Lung (tissue), 12 donors: Measurements from ENCODE around the gene HSD11B1. TPM values are rescaled to one million over a fixed set of nuclear protein-coding genes. Genes with fewer than 3 reads are reported as not detected.

Experiments
- ATAC-seq: fragments of 200-7000 bp; cut with Tn5 transposase; one replicate; pipeline ENCODE4 v1.9.1; 2020; ENCODE audit warnings: moderate number of reproducible peaks; ENCODE audit not compliant: insufficient read depth, low FRiP score
- DNase-seq, 3 donors: peaks; one replicate each; pipeline ENCODE4 v3.0.0-alpha.2; 2013 to 2017
- H3K27ac ChIP-seq, 2 donors: one replicate each; pipeline ENCODE4 v1.5.1; 2013; ENCODE audit warnings: mild to moderate bottlenecking in 2 of 2, moderate library complexity in 2 of 2, control low read depth in 1 of 2, inconsistent platforms in 1 of 2, low read depth in 1 of 2, low read length in 1 of 2
- H3K27me3 ChIP-seq, 3 donors: one replicate each; pipeline ENCODE4 v1.5.1; 2013; ENCODE audit warnings: low read length in 2 of 3; ENCODE audit not compliant: control insufficient read depth in 3 of 3, insufficient read depth in 3 of 3
- H3K36me3 ChIP-seq, 4 donors: one replicate each; pipeline ENCODE4 v1.5.1; 2013; ENCODE audit warnings: low read length in 4 of 4, mild to moderate bottlenecking in 1 of 4, moderate library complexity in 1 of 4; ENCODE audit not compliant: control insufficient read depth in 4 of 4, insufficient read depth in 4 of 4
- H3K4me1 ChIP-seq, 5 donors: one replicate each; pipeline ENCODE4 v1.5.1; 2013; ENCODE audit warnings: low read length in 5 of 5, mild to moderate bottlenecking in 2 of 5, moderate library complexity in 1 of 5; ENCODE audit not compliant: control insufficient read depth in 5 of 5, insufficient read depth in 5 of 5
- H3K4me3 ChIP-seq: one replicate; pipeline ENCODE4 v1.5.1; 2013; ENCODE audit warnings: mild to moderate bottlenecking, control low read depth, moderate library complexity
- H3K9ac ChIP-seq, 2 donors: one replicate each; pipeline ENCODE4 v1.5.1; 2013; ENCODE audit warnings: low read length in 2 of 2, control low read depth in 1 of 2; ENCODE audit not compliant: insufficient read depth in 1 of 2
- H3K9me3 ChIP-seq, 4 donors: one replicate each; pipeline ENCODE4 v1.5.1; 2013; ENCODE audit warnings: low read length in 3 of 4, mild to moderate bottlenecking in 1 of 4, moderate library complexity in 1 of 4; ENCODE audit not compliant: control insufficient read depth in 4 of 4, insufficient read depth in 3 of 4
- CTCF ChIP-seq: IDR thresholded peaks from 2 replicates; pipeline ENCODE4 v1.5.1; 2012; ENCODE audit warnings: mild to moderate bottlenecking; ENCODE audit errors: control extremely low read depth, extremely low read depth
- WGBS, 2 donors: extraction: QIAGEN DNeasy Blood & Tissue Kit; methylation state at CpG; one replicate each; pipeline ENCODE4 v1.1.7; 2013; 5-methylcytosine and 5-hydroxymethylcytosine counted together
- polyA plus RNA-seq, 2 donors: library from polyadenylated mRNA; stranded (reverse); fragments of 200-250 nt; gene quantifications; one replicate each; pipeline ENCODE4 v1.2.1, GENCODE V29; 2013
- total RNA-seq, 2 donors: library from RNA; depleted of rRNA in 1 of 2; stranded (reverse); fragments of >200 nt in 1 of 2; gene quantifications; one replicate each; pipeline ENCODE4 v1.2.1, GENCODE V29; 2014 to 2021
- donor health status: control.
- donor health status: control.
- donor health status: Bipolar disorder and iron deficiency.
- donor health status: healthy.
- donor health status: DM: yes; HTN: yes; CAD: no.

The HSD11B1 gene
- total and polyA plus RNA-seq, 4 donors, result 6.5 to 74.6 (median 25.4) TPM

- Histone ChIP-seq H3K36me3 (no peaks in the 10 kb centered on the region), H3K9me3 (no peaks in the 10 kb centered on the region), H3K9ac (peak overlapping the region in 1 of 2 donors; percentile 85), H3K27me3 (no peaks in the 10 kb centered on the region), H3K4me3 (no peak overlapping the region), H3K27ac (peak overlapping the region in 1 of 2 donors; percentile 3), H3K4me1 (peaks cover 0 to 17% (median 5%) of the 10 kb centered on the region in 5 donors)
- ATAC-seq, result no peak
- DNase-seq, result peak; percentile 32 to 77 (median 59)
- TF ChIP-seq CTCF, result no peak
- WGBS, 2 donors, result 59 to 78% methylated on average over 8 of the region's 8 CpGs
Measured at GRCh38 chr1:209742409-209743144, 37.9 kb downstream of the HSD11B1 start.

- H3K27me3 ChIP-seq, result no peaks in the 10 kb centered on the region
- H3K36me3 ChIP-seq, result no peaks in the 10 kb centered on the region
- TF ChIP-seq CTCF, result no peak
- no peak overlapping the region for H3K4me3 ChIP-seq
- peak; percentile 8 to 39 (median 20) for DNase-seq
- no peak overlapping the region for H3K27ac ChIP-seq
- H3K9me3 ChIP-seq, result no peaks in the 10 kb centered on the region
- H3K4me1 ChIP-seq, result peaks cover 0 to 19% (median 5%) of the 10 kb centered on the region in 5 donors
- ATAC-seq, result no peak
- WGBS, 2 donors, result 69 to 73% methylated on average over 2 of the region's 2 CpGs
- no peak overlapping the region for H3K9ac ChIP-seq
Measured at GRCh38 chr1:209743145-209743482, 38.5 kb downstream of the HSD11B1 start.

GRCh38 chr1:209746451-209747165, 42.0 kb downstream of the HSD11B1 start:
- 60 to 63% methylated on average over 4 of the region's 4 CpGs for WGBS, 2 donors

More at GRCh38 chr1:209746451-209747165, 42.0 kb downstream of the HSD11B1 start:
- ATAC-seq (no peak), DNase-seq (no peak)
- Histone ChIP-seq H3K36me3 (no peaks in the 10 kb centered on the region), H3K27me3 (no peaks in the 10 kb centered on the region), H3K4me1 (peaks cover 0 to 18% (median 3%) of the 10 kb centered on the region in 5 donors), H3K9ac (no peak overlapping the region), H3K9me3 (peaks cover 0 to 1% (median 0%) of the 10 kb centered on the region in 4 donors), H3K4me3 (no peak overlapping the region), H3K27ac (no peak overlapping the region)
- no peak for TF ChIP-seq CTCF
